Trophoblast cell (in vitro differentiated cells and primary cell): ENCODE measurements around the gene PELI3.

Source experiments
- DNase-seq, 2 donors: peaks; one replicate each; pipeline ENCODE4 v3.0.0-alpha.2; 2016
- H2AFZ ChIP-seq: 2 replicates; pipeline ENCODE4 v1.6.1; 2013; ENCODE audit warnings: low read length, moderate library complexity, mild to moderate bottlenecking; ENCODE audit not compliant: insufficient read depth, poor library complexity
- H2AK5ac ChIP-seq: 2 replicates; pipeline ENCODE4 v1.6.1; 2013; ENCODE audit warnings: mild to moderate bottlenecking, low read length
- H2BK120ac ChIP-seq: 2 replicates; pipeline ENCODE4 v1.6.1; 2013; ENCODE audit warnings: low read length, mild to moderate bottlenecking, moderate library complexity; ENCODE audit not compliant: insufficient read depth, poor library complexity
- H2BK12ac ChIP-seq: 2 replicates; pipeline ENCODE4 v1.6.1; 2013; ENCODE audit warnings: mild to moderate bottlenecking, low read length, moderate library complexity
- H2BK5ac ChIP-seq: 2 replicates; pipeline ENCODE4 v1.6.1; 2013; ENCODE audit warnings: low read length, low read depth, moderate library complexity, mild to moderate bottlenecking; ENCODE audit not compliant: poor library complexity
- H3K14ac ChIP-seq: 2 replicates; pipeline ENCODE4 v1.6.1; 2013; ENCODE audit warnings: mild to moderate bottlenecking, low read length
- H3K18ac ChIP-seq: 2 replicates; pipeline ENCODE4 v1.6.1; 2013; ENCODE audit warnings: mild to moderate bottlenecking, low read length
- H3K23ac ChIP-seq: 2 replicates; pipeline ENCODE4 v1.6.1; 2013; ENCODE audit warnings: low read length
- H3K27ac ChIP-seq: 2 replicates; pipeline ENCODE4 v1.5.1; 2013; ENCODE audit warnings: low read depth, mild to moderate bottlenecking, inconsistent platforms, low read length, moderate library complexity
- H3K27me3 ChIP-seq: 2 replicates; pipeline ENCODE4 v1.6.1; 2013; ENCODE audit warnings: inconsistent platforms, mild to moderate bottlenecking, low read length, moderate library complexity; ENCODE audit not compliant: insufficient read depth
- H3K36me3 ChIP-seq, 2 experiments: 1 replicate in 1 of 2; 2 replicates in 1 of 2; pipeline ENCODE4 v1.6.1; 2013; ENCODE audit warnings: low read length in 2 of 2, mild to moderate bottlenecking in 2 of 2, moderate library complexity in 1 of 2; ENCODE audit not compliant: insufficient read depth in 2 of 2, control insufficient read depth in 1 of 2
- H3K4ac ChIP-seq: 2 replicates; pipeline ENCODE4 v1.6.1; 2013; ENCODE audit warnings: low read depth, mild to moderate bottlenecking, low read length, moderate library complexity
- H3K4me1 ChIP-seq, 2 experiments: 1 replicate in 1 of 2; 2 replicates in 1 of 2; pipeline ENCODE4 v1.6.1; 2013; ENCODE audit warnings: low read length in 2 of 2, mild to moderate bottlenecking in 2 of 2, moderate library complexity in 1 of 2; ENCODE audit not compliant: insufficient read depth in 2 of 2, control insufficient read depth in 1 of 2
- H3K4me2 ChIP-seq: 2 replicates; pipeline ENCODE4 v1.6.1; 2013; ENCODE audit warnings: inconsistent platforms, mild to moderate bottlenecking, low read length, moderate library complexity
- H3K4me3 ChIP-seq: 2 replicates; pipeline ENCODE4 v1.5.1; 2013; ENCODE audit warnings: mild to moderate bottlenecking, low read depth, low read length, inconsistent platforms
- H3K79me1 ChIP-seq: one replicate; pipeline ENCODE4 v1.6.1; 2013; ENCODE audit warnings: low read length
- H3K79me2 ChIP-seq: 2 replicates; pipeline ENCODE4 v1.6.1; 2013; ENCODE audit warnings: low read length, mild to moderate bottlenecking; ENCODE audit not compliant: control insufficient read depth, insufficient read depth, poor library complexity
- H3K9ac ChIP-seq: 2 replicates; pipeline ENCODE4 v1.6.1; 2013; ENCODE audit warnings: mild to moderate bottlenecking, low read length
- H3K9me3 ChIP-seq: 2 replicates; pipeline ENCODE4 v1.6.1; 2013; ENCODE audit warnings: low read depth, mild to moderate bottlenecking, control low read depth, inconsistent platforms, low read length; ENCODE audit not compliant: insufficient read depth
- H4K12ac ChIP-seq: 2 replicates; pipeline ENCODE4 v1.6.1; 2013; ENCODE audit warnings: low read depth, mild to moderate bottlenecking, low read length, moderate library complexity
- H4K8ac ChIP-seq: 2 replicates; pipeline ENCODE4 v1.6.1; 2013; ENCODE audit warnings: low read depth, mild to moderate bottlenecking, low read length, moderate library complexity
- H4K91ac ChIP-seq: one replicate; pipeline ENCODE4 v1.6.1; 2013; ENCODE audit warnings: low read depth, mild to moderate bottlenecking, low read length, moderate library complexity
- WGBS: extraction: QIAGEN DNeasy Blood & Tissue Kit; methylation state at CpG from one replicate; pipeline ENCODE4 v1.1.7; 2013; ENCODE audit warnings: missing lambda C conversion rate; ENCODE audit not compliant: insufficient read length, insufficient coverage; ENCODE audit errors: extremely low coverage; 5-methylcytosine and 5-hydroxymethylcytosine counted together

Gene PELI3

GRCh38 chr11:66475349-66476172, 8.9 kb downstream of the PELI3 start:
- Histone ChIP-seq H3K4me3 (no peak overlapping the region), H3K9me3 (no peaks in the 10 kb centered on the region), H3K27me3 (no peaks in the 10 kb centered on the region), H3K9ac (no peak overlapping the region), H2BK5ac (no peak overlapping the region), H2AK5ac (no peak overlapping the region), H3K27ac (no peak overlapping the region), H3K4me1 (peaks cover 4 to 9% of the 10 kb centered on the region in 2 experiments), H3K79me2 (peaks cover 9% of the 10 kb centered on the region), H3K4me2 (no peak overlapping the region), H3K79me1 (peaks cover 12% of the 10 kb centered on the region), H3K18ac (no peak overlapping the region), H3K4ac (no peak overlapping the region), H4K91ac (no peak overlapping the region), H2AFZ (no peak overlapping the region), H4K8ac (no peak overlapping the region), H3K14ac (no peak overlapping the region), H3K23ac (no peak overlapping the region), H3K36me3 (peaks cover 12 to 20% of the 10 kb centered on the region in 2 experiments), H4K12ac (no peak overlapping the region), H2BK12ac (no peak overlapping the region), H2BK120ac (no peak overlapping the region)
- no peak for DNase-seq
- no CpG with 5 or more reads among the region's 44 CpGs for WGBS

GRCh38 chr11:66476173-66476840, 9.6 kb downstream of the PELI3 start:
- Histone ChIP-seq H3K27ac (no peak overlapping the region), H2AFZ (no peak overlapping the region), H3K14ac (no peak overlapping the region), H3K4me3 (no peak overlapping the region), H4K12ac (no peak overlapping the region), H3K4me1 (peaks cover 4 to 13% of the 10 kb centered on the region in 2 experiments), H3K27me3 (no peaks in the 10 kb centered on the region), H3K4me2 (no peak overlapping the region), H3K79me2 (peaks cover 9% of the 10 kb centered on the region), H3K18ac (no peak overlapping the region), H2BK5ac (no peak overlapping the region), H3K9ac (no peak overlapping the region), H3K23ac (no peak overlapping the region), H3K9me3 (no peaks in the 10 kb centered on the region), H2BK12ac (no peak overlapping the region), H3K36me3 (peaks cover 12 to 20% of the 10 kb centered on the region in 2 experiments), H4K8ac (no peak overlapping the region), H3K79me1 (peaks cover 14% of the 10 kb centered on the region), H2BK120ac (no peak overlapping the region), H4K91ac (no peak overlapping the region), H2AK5ac (no peak overlapping the region), H3K4ac (no peak overlapping the region)
- DNase-seq = no peak
- WGBS = no CpG with 5 or more reads among the region's 10 CpGs

- Histone ChIP-seq H3K4ac (no peak overlapping the region), H4K91ac (no peak overlapping the region), H3K79me2 (peaks cover 9% of the 10 kb centered on the region), H3K36me3 (peaks cover 12 to 20% of the 10 kb centered on the region in 2 experiments), H3K14ac (no peak overlapping the region), H2BK12ac (no peak overlapping the region), H3K79me1 (peaks cover 14% of the 10 kb centered on the region), H3K9me3 (no peaks in the 10 kb centered on the region), H3K23ac (no peak overlapping the region), H3K4me1 (peaks cover 4 to 13% of the 10 kb centered on the region in 2 experiments), H2BK5ac (no peak overlapping the region), H3K4me2 (no peak overlapping the region), H3K4me3 (no peak overlapping the region), H3K9ac (no peak overlapping the region), H4K12ac (no peak overlapping the region), H3K18ac (no peak overlapping the region), H2AK5ac (no peak overlapping the region), H2BK120ac (no peak overlapping the region), H4K8ac (no peak overlapping the region), H3K27ac (no peak overlapping the region), H3K27me3 (no peaks in the 10 kb centered on the region), H2AFZ (no peak overlapping the region)
- no peak for DNase-seq
- WGBS = no CpG with 5 or more reads among the region's 9 CpGs
Measured at GRCh38 chr11:66476841-66477251, 10.1 kb downstream of the PELI3 start.

- H3K9ac ChIP-seq = no peak overlapping the region
- H4K8ac ChIP-seq = no peak overlapping the region
- no peak overlapping the region for H3K27ac ChIP-seq
- peaks cover 11 to 23% of the 10 kb centered on the region in 2 experiments for H3K36me3 ChIP-seq
- H3K14ac ChIP-seq = no peak overlapping the region
- peaks cover 4 to 13% of the 10 kb centered on the region in 2 experiments for H3K4me1 ChIP-seq
- no peak overlapping the region for H3K4ac ChIP-seq
- H3K9me3 ChIP-seq = no peaks in the 10 kb centered on the region
- H3K23ac ChIP-seq = no peak overlapping the region
- H3K4me2 ChIP-seq = no peak overlapping the region
- no peaks in the 10 kb centered on the region for H3K27me3 ChIP-seq
- peaks cover 14% of the 10 kb centered on the region for H3K79me1 ChIP-seq
- no peak overlapping the region for H4K12ac ChIP-seq
- no peak overlapping the region for H2BK120ac ChIP-seq
- H2AK5ac ChIP-seq = no peak overlapping the region
- H4K91ac ChIP-seq = no peak overlapping the region
- no peak overlapping the region for H2BK12ac ChIP-seq
- no peak overlapping the region for H2BK5ac ChIP-seq
- no peak overlapping the region for H3K4me3 ChIP-seq
- no CpG with 5 or more reads among the region's 11 CpGs for WGBS
- DNase-seq = no peak
- H2AFZ ChIP-seq = no peak overlapping the region
- H3K79me2 ChIP-seq = peaks cover 9% of the 10 kb centered on the region
- H3K18ac ChIP-seq = no peak overlapping the region
Measured at GRCh38 chr11:66477263-66478201, 10.8 kb downstream of the PELI3 start.
